Large intestine (tissue), 3 donors: ENCODE results near the gene RWDD4. TPM values are rescaled to one million over a fixed set of nuclear protein-coding genes. Genes with fewer than 3 reads are reported as not detected.

ENCODE experiments used
- DNase-seq, 2 donors: peaks; one replicate each; pipeline versions ENCODE4 v3.0.0 to v3.0.0-alpha.2; 2013
- H3K27ac ChIP-seq: one replicate; pipeline ENCODE4 v1.5.1; 2013; ENCODE audit warnings: low read length
- H3K27me3 ChIP-seq: 2 replicates; pipeline ENCODE4 v1.6.1; 2013; ENCODE audit warnings: low read length; ENCODE audit not compliant: control insufficient read depth, insufficient read depth
- H3K36me3 ChIP-seq: 2 replicates; pipeline ENCODE4 v1.6.1; 2013; ENCODE audit warnings: low read length; ENCODE audit not compliant: control insufficient read depth, insufficient read depth
- H3K4me1 ChIP-seq: one replicate; pipeline ENCODE4 v1.6.1; 2013; ENCODE audit warnings: low read length; ENCODE audit not compliant: control insufficient read depth, insufficient read depth
- H3K4me3 ChIP-seq: one replicate; pipeline ENCODE4 v1.5.1; 2013; ENCODE audit warnings: low read length
- H3K9me3 ChIP-seq: one replicate; pipeline ENCODE4 v1.6.1; 2013; ENCODE audit warnings: mild to moderate bottlenecking, low read depth, low read length, moderate library complexity; ENCODE audit not compliant: control insufficient read depth
- WGBS: methylation state at CpG from one replicate; pipeline ENCODE4 v1.1.5; 2013; ENCODE audit warnings: low lambda C conversion rate; ENCODE audit not compliant: insufficient coverage; 5-methylcytosine and 5-hydroxymethylcytosine counted together
- polyA plus RNA-seq: library from polyadenylated mRNA; unstranded; fragments of 120-200 nt; gene quantifications from one replicate; pipeline ENCODE4 v1.2.1, GENCODE V29; 2013

The RWDD4 gene
- polyA plus RNA-seq, 1 donor = 20.0 TPM

DNA sequence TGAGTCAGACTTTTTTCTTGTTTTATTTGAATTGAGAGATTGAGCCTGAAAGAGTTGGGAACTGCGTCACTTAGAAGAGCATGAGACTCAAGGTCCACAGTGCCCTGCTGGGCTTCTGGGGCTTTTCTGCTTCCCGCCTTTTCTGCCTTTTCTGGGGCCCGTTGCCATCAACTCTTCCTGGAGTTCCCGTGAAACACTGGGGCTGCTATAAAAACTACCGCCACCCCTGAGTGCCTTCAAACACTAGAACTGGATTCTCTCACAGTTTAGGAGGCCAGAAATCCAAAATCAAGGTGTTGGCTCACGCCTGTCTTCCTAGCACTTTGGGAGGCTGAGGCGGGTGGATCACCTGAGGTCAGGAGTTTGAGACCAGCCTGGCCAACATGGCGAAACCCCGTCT, 49.8 kb downstream of the RWDD4 start:
- Histone ChIP-seq H3K4me3 (no peak overlapping the region), H3K27me3 (no peaks in the 10 kb centered on the region), H3K27ac (no peak overlapping the region), H3K36me3 (no peaks in the 10 kb centered on the region), H3K4me1 (peaks cover 8% of the 10 kb centered on the region), H3K9me3 (no peaks in the 10 kb centered on the region)
- no peak for DNase-seq
- no CpG with 5 or more reads among the region's 9 CpGs for WGBS

DNA sequence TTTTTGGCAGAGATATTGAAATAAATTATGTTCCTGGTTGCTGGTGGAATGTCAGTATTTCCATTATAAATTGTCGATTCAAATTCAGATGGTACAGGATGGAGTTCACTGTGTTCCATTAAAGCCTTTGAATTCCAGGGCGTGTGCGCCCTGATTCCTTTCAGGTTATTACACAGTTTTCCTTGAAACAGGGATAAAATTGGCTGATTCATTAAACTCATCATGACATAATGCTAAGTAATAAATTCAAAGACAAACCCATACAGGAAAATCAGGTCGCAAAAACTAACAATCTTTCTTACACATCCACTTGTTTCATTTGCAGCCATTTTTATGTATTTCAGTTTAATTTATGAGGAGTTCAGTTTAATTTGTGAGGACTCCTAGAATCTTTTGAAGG, 51.1 kb downstream of the RWDD4 start:
- DNase-seq = no peak
- no peak overlapping the region for H3K4me3 ChIP-seq
- H3K27ac ChIP-seq = no peak overlapping the region
- WGBS = 100% methylated on average over 1 of the region's 4 CpGs
- H3K27me3 ChIP-seq = no peaks in the 10 kb centered on the region
- peaks cover 8% of the 10 kb centered on the region for H3K4me1 ChIP-seq
- no peaks in the 10 kb centered on the region for H3K36me3 ChIP-seq
- no peaks in the 10 kb centered on the region for H3K9me3 ChIP-seq

DNA sequence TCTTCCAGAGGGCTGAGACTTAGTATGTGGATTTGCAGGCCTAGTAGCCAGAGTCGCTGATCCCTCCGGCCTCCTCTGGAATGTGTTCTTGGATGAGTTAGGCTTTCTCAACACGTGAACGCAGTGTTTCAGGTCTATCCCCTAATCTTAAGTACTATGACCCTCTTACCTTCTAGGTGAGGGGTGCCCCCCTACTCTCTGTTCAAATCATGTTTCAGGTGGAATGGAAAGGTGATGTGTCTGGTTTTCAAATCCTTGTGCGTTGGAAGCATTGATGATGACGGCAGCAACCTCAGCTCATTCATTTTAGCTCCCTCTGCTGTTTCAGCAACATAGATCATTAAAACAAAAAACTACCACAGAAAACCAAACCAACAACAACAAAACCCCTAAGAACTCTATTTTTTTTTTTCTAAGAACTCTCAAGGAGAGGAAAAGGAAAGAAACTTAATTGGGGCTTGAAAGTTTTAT, 56.4 kb downstream of the RWDD4 start:
- Histone ChIP-seq H3K27ac (no peak overlapping the region), H3K4me1 (no peaks in the 10 kb centered on the region), H3K9me3 (no peaks in the 10 kb centered on the region), H3K27me3 (no peaks in the 10 kb centered on the region), H3K4me3 (no peak overlapping the region), H3K36me3 (no peaks in the 10 kb centered on the region)
- DNase-seq = peak in 1 of 2 donors; percentile 20
- WGBS = no CpG with 5 or more reads among the region's 6 CpGs

DNA sequence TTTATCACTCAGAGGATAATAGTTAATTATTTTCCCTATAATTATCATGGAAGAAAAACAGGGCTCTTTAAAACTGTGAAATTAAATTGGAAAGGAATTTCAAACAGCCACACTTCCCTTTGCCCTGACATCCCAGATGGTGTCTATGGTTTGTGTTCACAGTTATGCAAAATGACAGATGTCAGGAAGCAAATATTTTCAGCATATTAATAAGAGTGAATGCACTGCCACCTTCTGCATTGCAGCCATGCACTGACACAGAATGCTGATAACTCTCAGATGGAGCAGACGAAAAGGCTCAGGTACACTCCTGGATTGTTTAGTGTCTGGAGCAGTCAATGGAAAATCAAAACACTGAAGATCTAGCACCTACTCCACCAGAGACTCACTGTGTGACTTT, 57.6 kb downstream of the RWDD4 start:
- DNase-seq = no peak
- Histone ChIP-seq H3K4me3 (no peak overlapping the region), H3K27ac (no peak overlapping the region), H3K4me1 (peaks cover 2% of the 10 kb centered on the region), H3K36me3 (no peaks in the 10 kb centered on the region), H3K27me3 (no peaks in the 10 kb centered on the region), H3K9me3 (no peaks in the 10 kb centered on the region)
- WGBS = no CpG with 5 or more reads among the region's 1 CpG

DNA sequence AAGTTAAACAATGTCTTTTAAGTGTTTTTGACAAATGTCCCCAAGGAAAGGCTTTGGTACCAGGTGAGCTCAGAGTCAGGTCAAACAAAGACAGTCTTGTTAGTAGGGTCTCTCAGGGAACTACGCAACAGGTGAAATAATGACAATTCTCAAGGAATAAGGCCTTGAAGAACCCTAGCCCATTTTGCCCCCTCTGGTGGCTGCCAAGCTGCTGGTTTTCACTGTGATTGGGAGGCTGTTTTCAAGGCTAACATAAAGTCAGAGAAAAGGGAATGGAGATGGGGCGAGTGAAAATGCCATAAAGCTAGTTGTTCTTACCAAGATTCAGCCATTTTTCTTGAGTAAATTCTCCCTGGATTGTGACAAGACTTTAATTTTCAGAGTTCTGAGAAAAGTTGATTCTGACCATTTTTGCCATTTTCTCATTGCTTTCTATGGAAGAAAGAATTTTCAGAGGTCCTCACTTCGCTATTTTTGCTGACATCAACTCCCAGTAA, 58.7 kb downstream of the RWDD4 start:
- H3K36me3 ChIP-seq = no peaks in the 10 kb centered on the region
- 100% methylated on average over 1 of the region's 3 CpGs for WGBS
- H3K27ac ChIP-seq = no peak overlapping the region
- no peak for DNase-seq
- peaks cover 12% of the 10 kb centered on the region for H3K4me1 ChIP-seq
- no peaks in the 10 kb centered on the region for H3K9me3 ChIP-seq
- no peak overlapping the region for H3K4me3 ChIP-seq
- H3K27me3 ChIP-seq = no peaks in the 10 kb centered on the region

DNA sequence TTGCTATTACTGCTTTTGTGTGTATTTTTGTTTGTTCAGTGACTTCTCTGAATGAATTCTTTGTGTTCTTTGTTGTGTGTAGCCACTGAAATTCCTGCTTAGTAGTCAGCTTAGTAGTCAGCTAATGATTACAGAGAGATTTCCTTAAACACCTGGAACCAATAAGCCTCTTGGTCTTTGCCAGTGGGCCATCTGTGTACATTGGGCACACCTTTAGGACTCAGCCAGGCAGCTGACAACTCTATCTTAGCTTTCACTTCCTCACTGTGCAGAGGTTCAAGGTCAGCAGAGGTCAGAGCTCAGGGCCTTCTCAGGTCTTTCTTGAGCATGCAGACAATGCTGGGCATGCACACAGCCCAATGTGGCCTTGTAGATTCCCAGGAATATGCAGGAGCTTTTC, 59.3 kb downstream of the RWDD4 start:
- Histone ChIP-seq H3K27me3 (no peaks in the 10 kb centered on the region), H3K36me3 (no peaks in the 10 kb centered on the region), H3K4me1 (peaks cover 13% of the 10 kb centered on the region), H3K4me3 (no peak overlapping the region), H3K9me3 (no peaks in the 10 kb centered on the region), H3K27ac (no peak overlapping the region)
- peak in 1 of 2 donors; percentile 32 for DNase-seq

DNA sequence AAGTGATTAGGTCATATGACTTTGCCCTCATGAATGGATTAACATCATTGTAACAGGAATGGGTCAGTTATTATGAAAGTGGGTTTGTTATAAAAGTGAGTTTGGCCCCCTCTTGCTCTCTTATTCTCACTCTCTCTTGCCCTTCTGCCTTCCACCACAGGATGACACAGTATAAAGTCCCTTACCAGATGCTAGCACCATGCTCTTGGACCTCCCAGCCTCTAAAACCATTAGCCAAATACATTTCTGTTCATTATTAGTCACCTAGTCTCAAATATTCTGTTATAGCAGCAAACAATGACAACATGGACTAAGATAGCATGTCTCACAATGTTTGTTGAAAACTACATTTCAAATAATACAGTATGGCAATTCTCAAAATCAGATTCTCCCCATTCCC, 59.7 kb downstream of the RWDD4 start:
- Histone ChIP-seq H3K27ac (no peak overlapping the region), H3K27me3 (no peaks in the 10 kb centered on the region), H3K9me3 (no peaks in the 10 kb centered on the region), H3K36me3 (no peaks in the 10 kb centered on the region), H3K4me3 (no peak overlapping the region), H3K4me1 (peaks cover 13% of the 10 kb centered on the region)
- no peak for DNase-seq

DNA sequence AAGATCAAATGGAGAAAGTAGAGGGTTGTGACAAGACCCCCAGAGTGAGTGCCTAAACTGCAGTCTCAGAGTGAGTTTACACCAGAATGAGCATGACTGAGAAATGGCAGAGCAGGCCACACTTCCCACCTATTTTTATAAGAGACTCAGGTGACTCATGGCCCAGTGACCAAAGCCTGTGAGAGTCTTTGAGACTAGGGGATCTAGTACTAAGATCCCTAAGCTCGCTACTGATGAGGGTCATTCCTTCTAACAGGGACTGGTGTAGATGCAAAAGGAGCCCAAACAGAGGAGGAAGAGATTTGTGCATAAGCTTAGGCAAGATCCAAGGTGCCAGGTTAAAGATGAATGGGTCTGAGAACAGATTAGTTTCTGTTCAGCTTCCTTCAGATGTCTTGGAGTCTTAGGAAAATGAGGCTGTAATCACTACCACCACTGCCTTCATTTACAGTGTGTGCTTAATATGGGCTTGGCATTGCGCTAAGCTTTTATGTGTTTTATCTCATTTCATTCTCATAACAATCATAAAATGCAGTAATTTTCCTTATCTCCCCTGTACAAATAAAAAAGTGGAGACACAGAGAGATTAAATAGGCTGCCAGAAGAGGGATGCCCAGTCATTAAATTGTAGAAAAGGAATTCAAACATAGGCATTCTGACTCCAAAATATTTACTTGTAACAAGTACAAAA, 62.8 kb downstream of the RWDD4 start:
- Histone ChIP-seq H3K4me3 (no peak overlapping the region), H3K27me3 (no peaks in the 10 kb centered on the region), H3K9me3 (no peaks in the 10 kb centered on the region), H3K4me1 (peaks cover 13% of the 10 kb centered on the region), H3K27ac (peak overlapping the region; percentile 10), H3K36me3 (no peaks in the 10 kb centered on the region)
- no CpG with 5 or more reads among the region's 2 CpGs for WGBS
- DNase-seq = peak in 1 of 2 donors; percentile 69

DNA sequence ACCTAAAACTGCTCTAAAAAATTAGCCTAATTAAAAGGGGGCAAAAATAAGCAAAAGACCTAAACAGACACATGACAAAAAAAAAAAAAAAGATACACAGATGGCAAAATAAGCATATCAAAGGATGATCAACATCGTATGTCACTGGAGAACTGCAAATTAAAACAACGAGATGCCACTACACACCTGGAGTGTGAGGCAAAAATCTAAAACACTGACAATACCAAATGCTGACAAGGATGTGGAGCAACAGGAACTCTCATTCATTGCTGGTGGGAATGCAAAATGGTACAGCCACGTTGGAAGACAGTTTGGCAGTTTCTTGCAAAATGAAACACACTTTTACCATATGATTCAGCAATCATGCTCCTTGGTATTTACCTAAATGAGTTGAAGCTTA, 64.2 kb downstream of the RWDD4 start:
- no peak overlapping the region for H3K27ac ChIP-seq
- no peaks in the 10 kb centered on the region for H3K9me3 ChIP-seq
- DNase-seq = no peak
- H3K36me3 ChIP-seq = no peaks in the 10 kb centered on the region
- H3K4me3 ChIP-seq = no peak overlapping the region
- 90% methylated on average over 2 of the region's 3 CpGs for WGBS
- H3K4me1 ChIP-seq = peaks cover 13% of the 10 kb centered on the region
- no peaks in the 10 kb centered on the region for H3K27me3 ChIP-seq

DNA sequence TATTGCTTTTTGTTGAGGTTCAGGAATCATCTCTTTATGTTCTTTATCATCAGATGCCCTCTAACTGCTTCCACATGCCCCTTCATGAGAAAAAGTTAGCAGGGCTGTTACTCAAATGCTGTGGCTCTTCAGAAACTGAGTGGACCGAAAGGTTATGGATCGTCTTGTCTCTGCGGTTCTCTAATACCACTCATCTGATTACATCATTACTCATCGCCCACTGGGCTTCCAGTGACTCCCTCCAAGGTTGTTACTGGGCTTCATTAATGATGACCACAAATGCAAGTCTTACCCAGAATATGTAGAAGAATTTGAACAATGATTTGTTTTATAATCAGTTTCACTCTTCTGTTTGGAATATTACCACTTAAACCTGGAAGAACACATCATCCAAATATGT, 67.7 kb downstream of the RWDD4 start:
- H3K36me3 ChIP-seq = no peaks in the 10 kb centered on the region
- no peaks in the 10 kb centered on the region for H3K9me3 ChIP-seq
- peaks cover 14% of the 10 kb centered on the region for H3K4me1 ChIP-seq
- no peak for DNase-seq
- H3K27me3 ChIP-seq = no peaks in the 10 kb centered on the region
- no peak overlapping the region for H3K4me3 ChIP-seq
- no CpG with 5 or more reads among the region's 4 CpGs for WGBS
- no peak overlapping the region for H3K27ac ChIP-seq
